Measurements from ENCODE around the gene RBM19.

DNA sequence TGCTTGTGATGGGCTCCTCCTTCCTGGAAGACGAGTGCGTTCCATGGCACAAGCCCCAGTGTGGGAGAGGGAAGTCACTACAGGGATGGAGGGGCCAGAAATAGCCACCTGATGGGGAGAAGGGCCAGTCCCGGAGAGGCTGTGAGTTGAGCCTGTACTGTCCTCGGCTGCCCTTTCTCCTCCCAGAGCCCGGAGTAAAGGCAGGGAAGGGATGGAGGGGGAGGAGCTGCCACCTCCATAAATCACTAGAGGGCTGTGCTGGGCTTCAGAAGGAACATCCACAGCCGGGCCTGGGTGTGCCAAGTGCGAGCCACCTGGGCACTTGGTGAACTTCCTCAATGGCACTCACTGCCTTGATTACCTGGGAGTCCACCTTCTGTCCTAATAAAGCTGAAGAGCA, 110.1 kb downstream of the RBM19 start:
- TF ChIP-seq, protein P1, sequence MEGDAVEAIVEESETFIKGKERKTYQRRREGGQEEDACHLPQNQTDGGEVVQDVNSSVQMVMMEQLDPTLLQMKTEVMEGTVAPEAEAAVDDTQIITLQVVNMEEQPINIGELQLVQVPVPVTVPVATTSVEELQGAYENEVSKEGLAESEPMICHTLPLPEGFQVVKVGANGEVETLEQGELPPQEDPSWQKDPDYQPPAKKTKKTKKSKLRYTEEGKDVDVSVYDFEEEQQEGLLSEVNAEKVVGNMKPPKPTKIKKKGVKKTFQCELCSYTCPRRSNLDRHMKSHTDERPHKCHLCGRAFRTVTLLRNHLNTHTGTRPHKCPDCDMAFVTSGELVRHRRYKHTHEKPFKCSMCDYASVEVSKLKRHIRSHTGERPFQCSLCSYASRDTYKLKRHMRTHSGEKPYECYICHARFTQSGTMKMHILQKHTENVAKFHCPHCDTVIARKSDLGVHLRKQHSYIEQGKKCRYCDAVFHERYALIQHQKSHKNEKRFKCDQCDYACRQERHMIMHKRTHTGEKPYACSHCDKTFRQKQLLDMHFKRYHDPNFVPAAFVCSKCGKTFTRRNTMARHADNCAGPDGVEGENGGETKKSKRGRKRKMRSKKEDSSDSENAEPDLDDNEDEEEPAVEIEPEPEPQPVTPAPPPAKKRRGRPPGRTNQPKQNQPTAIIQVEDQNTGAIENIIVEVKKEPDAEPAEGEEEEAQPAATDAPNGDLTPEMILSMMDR (IDR thresholded peaks at IDR 0.05; ENCODE audit: low read depth, low read length, poor library complexity, severe bottlenecking): no peak
- no peak for TF ChIP-seq EZH2phosphoT487 (IDR thresholded peaks at IDR 0.05; ENCODE audit: borderline replicate concordance, low read length)
